ENCODE results near the gene ST8SIA5. TPM values are rescaled to one million over a fixed set of nuclear protein-coding genes. Genes with fewer than 3 reads are reported as not detected.

ST8SIA5 gene
- total RNA-seq, 1 donor from 2014 or later, result 0.56 TPM

DNA sequence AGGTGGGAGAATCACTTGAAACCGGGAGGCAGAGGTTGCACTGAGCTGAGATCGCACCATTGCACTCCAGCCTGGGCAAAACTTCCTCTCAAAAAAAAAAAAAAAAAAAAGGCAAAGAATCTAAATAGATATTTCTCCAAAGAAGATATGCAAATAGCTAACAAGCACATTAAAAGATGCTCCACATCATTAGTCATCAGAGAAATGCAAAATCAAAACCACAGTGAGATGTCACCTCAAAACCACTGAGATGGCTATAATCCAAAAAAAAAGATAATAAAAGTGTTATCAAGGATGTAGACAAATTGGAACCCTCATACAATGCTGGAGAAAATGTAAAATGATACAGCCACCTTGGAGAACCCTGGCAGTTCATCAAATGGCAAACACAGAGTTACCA, 8.4 kb downstream of the ST8SIA5 start:
- Mint-ChIP-seq H3K9me3 (ENCODE audit: unreplicated experiment) (peaks cover 3% of the 10 kb centered on the region), H3K4me3 (ENCODE audit: unreplicated experiment) (no peak overlapping the region), H3K27me3 (ENCODE audit: unreplicated experiment) (peaks cover 2% of the 10 kb centered on the region), H3K36me3 (ENCODE audit: unreplicated experiment) (no peaks in the 10 kb centered on the region), H3K27ac (ENCODE audit: unreplicated experiment) (no peak overlapping the region), H3K4me1 (ENCODE audit: low read depth, unreplicated experiment) (no peaks in the 10 kb centered on the region)
- TF ChIP-seq, protein P1, sequence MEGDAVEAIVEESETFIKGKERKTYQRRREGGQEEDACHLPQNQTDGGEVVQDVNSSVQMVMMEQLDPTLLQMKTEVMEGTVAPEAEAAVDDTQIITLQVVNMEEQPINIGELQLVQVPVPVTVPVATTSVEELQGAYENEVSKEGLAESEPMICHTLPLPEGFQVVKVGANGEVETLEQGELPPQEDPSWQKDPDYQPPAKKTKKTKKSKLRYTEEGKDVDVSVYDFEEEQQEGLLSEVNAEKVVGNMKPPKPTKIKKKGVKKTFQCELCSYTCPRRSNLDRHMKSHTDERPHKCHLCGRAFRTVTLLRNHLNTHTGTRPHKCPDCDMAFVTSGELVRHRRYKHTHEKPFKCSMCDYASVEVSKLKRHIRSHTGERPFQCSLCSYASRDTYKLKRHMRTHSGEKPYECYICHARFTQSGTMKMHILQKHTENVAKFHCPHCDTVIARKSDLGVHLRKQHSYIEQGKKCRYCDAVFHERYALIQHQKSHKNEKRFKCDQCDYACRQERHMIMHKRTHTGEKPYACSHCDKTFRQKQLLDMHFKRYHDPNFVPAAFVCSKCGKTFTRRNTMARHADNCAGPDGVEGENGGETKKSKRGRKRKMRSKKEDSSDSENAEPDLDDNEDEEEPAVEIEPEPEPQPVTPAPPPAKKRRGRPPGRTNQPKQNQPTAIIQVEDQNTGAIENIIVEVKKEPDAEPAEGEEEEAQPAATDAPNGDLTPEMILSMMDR (IDR thresholded peaks at IDR 0.05; ENCODE audit: partially characterized antibody, unreplicated experiment), result no peak
- no peak for DNase-seq

DNA sequence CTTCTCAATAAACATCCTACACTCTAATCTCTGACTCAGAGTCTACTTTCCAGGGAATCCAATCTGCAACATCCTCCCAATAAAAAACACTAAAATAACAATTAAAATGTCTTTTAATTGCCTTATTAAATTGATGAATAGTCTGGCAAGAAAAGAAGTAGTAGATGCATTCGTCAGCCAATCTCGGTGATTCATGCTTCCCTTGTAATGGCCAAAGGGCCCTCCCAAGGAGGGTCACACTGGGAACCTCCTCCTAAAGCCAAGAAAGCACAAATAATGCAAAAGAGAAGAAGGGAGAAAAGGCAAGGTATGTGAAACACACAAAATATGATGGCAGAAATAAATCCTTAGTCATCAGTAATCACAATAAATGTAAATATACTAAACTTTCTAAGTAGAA, 16.8 kb downstream of the ST8SIA5 start:
- no peak for DNase-seq
- Mint-ChIP-seq H3K9me3 (ENCODE audit: unreplicated experiment) (peaks cover 2% of the 10 kb centered on the region), H3K27me3 (ENCODE audit: unreplicated experiment) (peaks cover 1% of the 10 kb centered on the region), H3K4me3 (ENCODE audit: unreplicated experiment) (no peak overlapping the region), H3K4me1 (ENCODE audit: low read depth, unreplicated experiment) (no peaks in the 10 kb centered on the region), H3K36me3 (ENCODE audit: unreplicated experiment) (no peaks in the 10 kb centered on the region), H3K27ac (ENCODE audit: unreplicated experiment) (no peak overlapping the region)
- TF ChIP-seq, protein P1 (IDR thresholded peaks at IDR 0.05; ENCODE audit: partially characterized antibody, unreplicated experiment), result no peak

DNA sequence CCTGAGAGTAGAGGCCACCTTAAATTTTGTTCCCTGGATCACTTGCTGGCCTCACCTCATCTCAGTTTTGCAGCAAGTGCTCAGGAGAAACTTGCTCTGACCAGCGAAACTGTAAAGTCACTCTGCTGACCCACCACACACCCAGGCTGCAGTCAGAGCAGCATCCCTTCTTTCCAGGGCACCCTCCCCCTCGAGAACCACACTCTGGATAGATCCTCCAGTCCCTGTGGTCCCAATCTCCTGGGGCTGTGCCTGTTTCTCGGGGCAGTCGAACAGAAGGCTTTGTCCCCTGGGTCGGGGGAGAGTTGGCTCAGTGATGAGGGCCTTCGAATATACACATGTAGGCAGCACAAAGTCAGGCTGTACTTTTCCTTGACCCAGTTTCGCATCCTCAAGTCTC, 18.4 kb downstream of the ST8SIA5 start:
- H3K36me3 Mint-ChIP-seq (ENCODE audit: unreplicated experiment), result no peaks in the 10 kb centered on the region
- H3K4me1 Mint-ChIP-seq (ENCODE audit: low read depth, unreplicated experiment), result no peaks in the 10 kb centered on the region
- DNase-seq, result no peak
- no peak overlapping the region for H3K27ac Mint-ChIP-seq (ENCODE audit: unreplicated experiment)
- TF ChIP-seq, protein P1 (IDR thresholded peaks at IDR 0.05; ENCODE audit: partially characterized antibody, unreplicated experiment), result no peak
- peaks cover 1% of the 10 kb centered on the region for H3K27me3 Mint-ChIP-seq (ENCODE audit: unreplicated experiment)
- H3K4me3 Mint-ChIP-seq (ENCODE audit: unreplicated experiment), result no peak overlapping the region
- H3K9me3 Mint-ChIP-seq (ENCODE audit: unreplicated experiment), result peaks cover 2% of the 10 kb centered on the region

DNA sequence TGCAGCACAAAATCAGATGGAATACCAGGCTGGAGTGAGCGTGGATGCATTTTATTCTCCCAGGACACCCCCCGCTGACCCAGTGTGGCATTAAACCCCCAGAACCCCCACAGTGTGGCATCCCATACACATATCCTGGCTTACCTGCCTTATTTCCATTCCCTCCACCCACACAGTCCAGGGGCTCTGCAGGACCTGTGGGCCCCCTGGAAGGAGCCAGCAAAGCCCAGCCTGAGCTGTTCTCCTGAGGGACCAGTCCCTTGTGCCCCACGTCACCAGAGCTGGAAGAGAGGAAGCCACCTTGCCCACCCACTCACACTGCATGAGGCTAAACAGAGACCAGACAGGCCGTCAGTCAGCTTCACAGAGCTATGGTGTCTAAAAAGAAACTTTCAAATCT, 20.1 kb downstream of the ST8SIA5 start:
- peaks cover 1% of the 10 kb centered on the region for H3K27me3 Mint-ChIP-seq (ENCODE audit: unreplicated experiment)
- TF ChIP-seq, protein P1 (IDR thresholded peaks at IDR 0.05; ENCODE audit: partially characterized antibody, unreplicated experiment), result no peak
- H3K27ac Mint-ChIP-seq (ENCODE audit: unreplicated experiment), result no peak overlapping the region
- peaks cover under 1% of the 10 kb centered on the region for H3K36me3 Mint-ChIP-seq (ENCODE audit: unreplicated experiment)
- no peak overlapping the region for H3K4me3 Mint-ChIP-seq (ENCODE audit: unreplicated experiment)
- DNase-seq, result no peak
- H3K9me3 Mint-ChIP-seq (ENCODE audit: unreplicated experiment), result peaks cover 2% of the 10 kb centered on the region
- no peaks in the 10 kb centered on the region for H3K4me1 Mint-ChIP-seq (ENCODE audit: low read depth, unreplicated experiment)

DNA sequence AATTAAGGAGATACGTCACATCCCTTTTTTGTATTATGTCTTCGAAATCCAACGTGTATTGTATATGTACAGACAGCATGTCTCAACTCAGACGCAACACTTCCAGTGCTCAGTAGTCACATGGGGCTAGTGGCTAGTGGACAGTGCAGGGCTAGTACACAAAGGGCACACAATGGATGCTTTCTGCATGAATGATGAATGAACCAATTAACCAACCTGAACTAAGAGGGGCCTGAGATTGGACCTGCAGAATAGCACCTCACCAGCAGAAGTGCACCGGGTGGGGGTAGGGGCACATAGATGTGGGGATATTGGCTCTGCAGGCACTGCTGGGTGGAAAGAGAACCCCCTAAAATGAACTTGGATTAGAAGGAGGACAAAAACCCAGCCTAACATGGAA, 20.7 kb downstream of the ST8SIA5 start:
- H3K36me3 Mint-ChIP-seq (ENCODE audit: unreplicated experiment), result peaks cover 7% of the 10 kb centered on the region
- H3K9me3 Mint-ChIP-seq (ENCODE audit: unreplicated experiment), result peaks cover 2% of the 10 kb centered on the region
- no peaks in the 10 kb centered on the region for H3K4me1 Mint-ChIP-seq (ENCODE audit: low read depth, unreplicated experiment)
- DNase-seq, result no peak
- H3K27me3 Mint-ChIP-seq (ENCODE audit: unreplicated experiment), result peaks cover 1% of the 10 kb centered on the region
- no peak overlapping the region for H3K27ac Mint-ChIP-seq (ENCODE audit: unreplicated experiment)
- H3K4me3 Mint-ChIP-seq (ENCODE audit: unreplicated experiment), result no peak overlapping the region
- TF ChIP-seq, protein P1 (IDR thresholded peaks at IDR 0.05; ENCODE audit: partially characterized antibody, unreplicated experiment), result no peak

Measured in glutamatergic neuron (in vitro differentiated cells).